Measurements from ENCODE around the gene GNPTAB. TPM values are rescaled to one million over a fixed set of nuclear protein-coding genes. Genes with fewer than 3 reads are reported as not detected.
"Not testable (repeated sequence)": the region's sequence is repeated elsewhere in the genome, so short reads cannot be mapped to it uniquely, and the experiment has no call there.

GNPTAB gene
- total RNA-seq, 2 experiments from 2014 or later: 57.4 to 68.7 TPM

DNA sequence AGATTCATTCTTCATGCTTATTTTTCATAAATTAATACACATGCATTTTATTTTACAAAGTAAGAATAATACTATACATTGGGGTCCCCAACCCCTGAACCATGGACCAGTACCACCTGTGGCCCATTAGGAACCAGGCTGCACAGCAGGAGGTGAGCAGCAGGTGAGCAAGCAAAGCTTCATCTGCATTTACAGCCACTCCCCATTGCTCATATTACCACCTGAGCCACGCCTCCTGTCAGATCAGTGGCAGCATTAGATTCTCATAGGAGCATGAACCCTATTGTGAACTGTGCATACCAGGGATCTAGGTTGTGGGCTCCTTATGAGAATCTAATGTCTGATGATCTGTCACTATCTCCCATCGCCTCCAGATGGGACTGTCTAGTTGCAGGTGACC is 30.9 kb upstream of the GNPTAB start:
- H3K4me1 Mint-ChIP-seq; POLR2A ChIA-PET; H3K27ac Mint-ChIP-seq; H3K36me3 Mint-ChIP-seq (ENCODE audit: low read depth); DNase-seq; H3K4me3 Mint-ChIP-seq; H3K27me3 Mint-ChIP-seq; H3K9me3 Mint-ChIP-seq: not testable (repeated sequence)
- CTCF ChIA-PET: interaction anchor here (2.7 kb wide), 1 partner anchor 10 kb away, joined by 6 read pairs; no protein-coding TSS in a partner anchor

DNA sequence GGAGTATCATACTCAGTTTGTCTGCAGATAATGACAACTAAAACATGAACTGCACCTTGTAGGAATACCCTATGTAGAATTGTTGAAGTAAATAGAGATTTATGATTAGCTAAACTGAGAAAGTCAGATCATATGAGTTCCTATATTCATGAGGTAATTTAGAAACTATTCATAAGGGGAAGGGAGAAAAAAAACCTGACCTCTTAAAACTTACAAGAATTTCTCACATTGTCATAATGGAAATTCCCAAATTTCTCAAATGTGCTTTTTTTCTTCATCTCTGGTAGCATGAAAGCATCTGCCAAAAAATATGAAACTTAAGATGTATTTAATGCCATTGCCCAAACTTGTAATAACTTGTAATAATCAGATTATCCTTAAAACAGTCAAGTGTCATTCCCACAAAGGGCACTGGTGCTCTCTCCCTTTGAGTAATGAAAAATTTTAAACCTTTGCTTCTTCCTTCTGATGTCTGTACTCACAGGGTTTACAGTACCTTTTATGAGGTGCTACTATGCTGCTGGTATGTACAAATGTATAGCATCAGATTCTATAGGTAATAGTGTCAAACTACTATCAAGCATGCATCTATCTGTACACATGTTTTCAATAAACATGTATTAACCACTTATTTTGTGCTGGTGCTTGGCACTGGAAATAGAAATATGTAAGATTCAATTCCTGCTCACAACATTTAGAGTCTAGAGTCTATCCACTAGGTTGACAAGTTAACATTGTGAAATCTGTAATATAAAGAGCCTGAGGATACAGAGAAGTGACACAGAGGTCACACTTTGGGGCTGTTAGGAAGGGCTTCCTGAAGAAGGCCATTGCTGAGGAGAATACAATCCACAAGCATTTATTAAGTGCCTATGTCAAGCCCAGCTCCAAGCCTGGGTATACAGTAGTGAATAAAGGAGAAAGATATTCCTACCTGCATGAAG is 29.2 kb upstream of the GNPTAB start:
- H3K4me3 Mint-ChIP-seq: no peak overlapping the region
- CTCF ChIA-PET: interaction anchor here (1.3 kb wide), 1 partner anchor 20 kb away, joined by 3 read pairs; no protein-coding TSS in a partner anchor
- no peak overlapping the region for H3K27ac Mint-ChIP-seq

DNA sequence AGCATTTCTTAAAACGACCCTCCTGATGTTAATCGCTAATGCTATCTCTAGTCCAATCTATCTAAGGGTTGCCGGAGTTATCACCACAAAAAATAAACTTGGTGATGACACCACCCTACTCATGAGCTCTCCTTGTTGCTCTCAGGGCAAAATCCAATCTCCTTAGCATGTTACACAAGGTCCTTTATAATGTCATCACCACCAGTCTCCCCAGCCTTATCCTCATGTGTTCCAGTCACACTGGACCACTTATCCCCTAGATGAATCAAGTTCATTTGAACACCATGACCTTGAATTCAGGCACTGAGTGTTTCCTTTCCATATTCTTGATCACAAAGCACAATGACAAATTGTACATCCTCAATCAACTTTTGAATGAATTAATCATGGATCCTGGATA is 27.6 kb upstream of the GNPTAB start:
- ChIA-PET CTCF (no interaction called here), POLR2A (no interaction called here)
- H3K4me3 Mint-ChIP-seq: no peak overlapping the region
- H3K36me3 Mint-ChIP-seq (ENCODE audit: low read depth): peaks cover 4% of the 10 kb centered on the region
- H3K9me3 Mint-ChIP-seq: peaks cover 2% of the 10 kb centered on the region
- no peak overlapping the region for H3K27ac Mint-ChIP-seq
- H3K27me3 Mint-ChIP-seq: no peaks in the 10 kb centered on the region
- no peak for DNase-seq
- H3K4me1 Mint-ChIP-seq: peaks cover 6% of the 10 kb centered on the region

More for the DNA sequence above, 29.2 kb upstream of the GNPTAB start:
- peaks cover 3% of the 10 kb centered on the region for H3K9me3 Mint-ChIP-seq
- peaks cover 4% of the 10 kb centered on the region for H3K36me3 Mint-ChIP-seq (ENCODE audit: low read depth)
- POLR2A ChIA-PET: no interaction called here
- peaks cover 4% of the 10 kb centered on the region for H3K4me1 Mint-ChIP-seq
- DNase-seq: no peak
- no peaks in the 10 kb centered on the region for H3K27me3 Mint-ChIP-seq

DNA sequence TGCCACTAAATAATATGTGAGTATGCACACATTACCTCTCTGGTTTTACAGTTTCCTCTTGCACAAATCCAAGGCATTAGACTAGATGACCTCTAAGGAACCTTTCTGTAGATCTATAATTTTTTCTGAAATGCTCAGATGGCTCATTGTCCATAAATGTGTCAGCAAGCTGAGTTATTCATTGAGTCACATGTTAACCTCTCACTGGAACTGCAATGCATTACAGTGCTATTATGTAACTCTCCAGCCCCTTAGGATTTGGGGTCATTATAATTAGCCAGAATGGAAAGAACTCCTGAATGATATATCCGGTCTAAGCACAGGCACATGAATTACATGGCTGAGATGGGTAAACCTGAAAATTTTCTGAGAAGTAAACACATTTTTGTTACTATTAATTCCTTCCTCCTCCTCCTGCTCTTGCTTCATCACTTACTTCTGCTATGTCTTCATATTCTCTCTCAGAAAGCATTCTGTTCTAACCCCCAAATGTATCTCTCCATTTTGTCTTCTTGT is 26.3 kb upstream of the GNPTAB start:
- POLR2A ChIA-PET: no interaction called here
- peaks cover 6% of the 10 kb centered on the region for H3K4me1 Mint-ChIP-seq
- H3K27ac Mint-ChIP-seq: no peak overlapping the region
- CTCF ChIA-PET: interaction anchor here (0.7 to 1.4 kb wide), 3 partner anchors 9 to 17 kb away, joined by 3 to 6 read pairs (median 3); no protein-coding TSS in a partner anchor
- DNase-seq: no peak
- H3K36me3 Mint-ChIP-seq (ENCODE audit: low read depth): peaks cover 4% of the 10 kb centered on the region
- H3K9me3 Mint-ChIP-seq: peaks cover 2% of the 10 kb centered on the region
- no peaks in the 10 kb centered on the region for H3K27me3 Mint-ChIP-seq
- H3K4me3 Mint-ChIP-seq: no peak overlapping the region

DNA sequence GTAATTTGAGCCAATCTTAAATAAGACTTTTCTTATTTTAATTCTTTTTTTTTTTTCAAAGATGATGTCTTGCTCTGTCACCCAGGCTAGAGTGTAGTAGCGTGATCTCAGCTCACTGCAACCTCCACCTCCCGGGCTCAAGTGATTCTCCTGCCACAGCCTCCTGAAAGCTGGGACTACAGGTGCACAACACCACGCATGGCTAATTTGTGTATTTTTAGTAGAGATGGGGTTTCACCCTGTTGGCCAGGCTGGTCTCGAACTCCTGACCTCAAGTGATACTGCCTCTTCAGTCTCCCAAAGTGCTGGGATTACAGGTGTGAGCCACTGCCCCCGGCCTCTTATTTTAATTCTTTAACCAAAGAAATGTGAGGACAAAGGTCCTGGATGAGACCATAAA is 25.9 kb upstream of the GNPTAB start:
- CTCF ChIA-PET: interaction anchor here (1.4 kb wide), 2 partner anchors 9 to 12 kb away, joined by 3 to 6 read pairs; no protein-coding TSS in a partner anchor
- POLR2A ChIA-PET: not testable (repeated sequence)

DNA sequence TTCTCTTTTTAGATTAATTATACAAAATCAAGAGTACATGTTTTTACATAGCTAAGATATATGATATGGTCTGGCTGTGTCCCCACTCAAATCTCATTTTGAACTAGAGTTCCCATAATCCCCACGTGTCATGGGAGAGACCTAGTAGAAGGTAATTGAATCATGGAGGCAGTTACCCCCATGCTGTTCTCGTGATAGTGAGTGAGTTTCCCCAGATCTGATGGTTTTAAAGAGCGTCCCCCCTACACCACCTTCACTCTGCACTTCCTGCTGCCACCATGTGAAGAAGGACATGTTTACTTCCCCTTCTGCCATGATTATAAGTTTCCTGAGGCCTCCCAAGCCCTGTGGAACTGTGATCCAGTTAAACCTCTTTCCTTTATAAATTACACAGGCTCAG is 25.2 kb upstream of the GNPTAB start:
- Mint-ChIP-seq H3K4me1 (peaks cover 6% of the 10 kb centered on the region), H3K27me3 (no peaks in the 10 kb centered on the region), H3K27ac (no peak overlapping the region), H3K9me3 (peaks cover 2% of the 10 kb centered on the region), H3K4me3 (no peak overlapping the region), H3K36me3 (ENCODE audit: low read depth) (peaks cover 4% of the 10 kb centered on the region)
- POLR2A ChIA-PET: no interaction called here
- CTCF ChIA-PET: interaction anchor here (1.4 to 1.7 kb wide), 3 partner anchors 10 to 16 kb away, joined by 3 to 6 read pairs (median 3); no protein-coding TSS in a partner anchor
- no peak for DNase-seq

More for the DNA sequence above, 25.9 kb upstream of the GNPTAB start:
- not testable (repeated sequence) for H3K27ac Mint-ChIP-seq; H3K4me3 Mint-ChIP-seq; DNase-seq; H3K36me3 Mint-ChIP-seq (ENCODE audit: low read depth); H3K27me3 Mint-ChIP-seq; H3K9me3 Mint-ChIP-seq; H3K4me1 Mint-ChIP-seq

DNA sequence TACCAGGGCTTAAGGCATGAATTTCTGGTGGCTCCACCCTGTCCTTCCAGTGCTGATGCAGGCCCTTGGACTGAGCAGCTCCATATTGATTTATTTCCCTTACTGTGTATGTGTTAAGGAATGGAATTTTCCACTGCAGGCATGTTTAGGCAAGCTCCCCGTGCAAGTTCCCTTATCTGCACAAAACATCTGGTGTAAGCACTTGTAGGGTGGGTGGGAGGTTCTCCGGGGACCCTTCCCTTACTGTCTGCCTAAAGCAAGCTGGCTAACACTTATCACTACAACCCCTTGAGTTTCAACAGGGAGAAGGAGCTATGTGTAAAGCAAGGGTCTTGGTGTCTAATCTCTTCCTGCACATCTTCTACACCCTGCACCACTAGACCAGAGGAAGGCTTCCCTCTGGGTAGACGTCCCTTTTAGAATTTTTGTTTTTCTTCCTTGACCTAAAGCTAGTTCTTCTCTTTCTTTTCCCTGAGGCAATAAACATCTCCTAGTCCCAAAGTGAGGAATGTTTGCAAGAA is 24.7 kb upstream of the GNPTAB start:
- H3K4me1 Mint-ChIP-seq: peaks cover 6% of the 10 kb centered on the region
- peaks cover 2% of the 10 kb centered on the region for H3K9me3 Mint-ChIP-seq
- H3K4me3 Mint-ChIP-seq: no peak overlapping the region
- CTCF ChIA-PET: interaction anchor here (1.0 to 1.7 kb wide), 3 partner anchors 8 to 15 kb away, joined by 3 to 5 read pairs (median 3); no protein-coding TSS in a partner anchor
- H3K27me3 Mint-ChIP-seq: no peaks in the 10 kb centered on the region
- peaks cover 4% of the 10 kb centered on the region for H3K36me3 Mint-ChIP-seq (ENCODE audit: low read depth)
- POLR2A ChIA-PET: no interaction called here
- no peak overlapping the region for H3K27ac Mint-ChIP-seq
- DNase-seq: no peak

DNA sequence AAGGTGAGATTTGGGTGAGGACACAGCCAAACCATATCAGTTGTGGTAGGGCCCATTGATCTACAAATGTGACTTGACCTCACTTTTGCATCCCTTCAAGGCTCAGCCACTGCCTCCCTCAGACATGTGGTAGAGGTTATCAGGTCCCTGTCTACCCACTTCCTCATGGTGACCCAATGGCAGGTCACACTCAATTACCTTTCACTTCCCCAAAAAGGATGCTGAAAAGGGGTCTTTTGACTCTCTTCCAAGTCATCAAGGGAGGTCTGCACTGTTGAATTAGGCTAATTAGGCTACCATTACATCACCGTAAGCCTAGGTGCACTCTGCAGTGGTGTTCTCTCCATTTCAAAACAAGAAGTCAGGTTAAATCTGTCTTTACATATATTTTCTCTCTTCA is 24.0 kb upstream of the GNPTAB start:
- Mint-ChIP-seq H3K36me3 (ENCODE audit: low read depth) (peaks cover 4% of the 10 kb centered on the region), H3K27ac (no peak overlapping the region), H3K9me3 (peaks cover 2% of the 10 kb centered on the region), H3K4me3 (no peak overlapping the region), H3K4me1 (peaks cover 6% of the 10 kb centered on the region), H3K27me3 (no peaks in the 10 kb centered on the region)
- ChIA-PET CTCF (interaction anchor here (0.6 to 1.7 kb wide), 3 partner anchors 9 to 15 kb away, joined by 3 to 5 read pairs (median 3); no protein-coding TSS in a partner anchor), POLR2A (no interaction called here)
- DNase-seq: no peak

DNA sequence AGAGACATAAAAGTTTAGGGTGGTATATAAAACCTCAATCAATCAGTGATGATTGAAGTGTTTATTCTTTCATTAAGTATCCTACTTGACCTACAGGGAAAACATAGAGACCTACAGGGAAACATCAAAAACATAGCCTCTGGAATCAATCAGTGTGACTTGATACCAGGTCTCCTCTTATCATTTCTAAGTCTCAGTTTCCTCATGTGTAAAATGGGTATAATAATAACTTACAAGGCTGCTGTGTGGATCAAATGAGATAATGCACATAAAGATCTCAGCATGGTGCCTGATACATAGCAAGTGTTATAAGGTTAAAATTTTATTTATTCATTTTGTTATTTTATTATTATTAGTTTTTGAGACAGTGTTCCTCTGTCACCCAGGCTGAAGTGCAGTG is 22.2 kb upstream of the GNPTAB start:
- Mint-ChIP-seq H3K27me3 (no peaks in the 10 kb centered on the region), H3K27ac (no peak overlapping the region), H3K9me3 (peaks cover 2% of the 10 kb centered on the region), H3K36me3 (ENCODE audit: low read depth) (peaks cover 4% of the 10 kb centered on the region), H3K4me1 (peaks cover 4% of the 10 kb centered on the region), H3K4me3 (no peak overlapping the region)
- ChIA-PET POLR2A (no interaction called here), CTCF (interaction anchor here (0.6 kb wide), 1 partner anchor 437 kb away, joined by 3 read pairs; no protein-coding TSS in a partner anchor)
- no peak for DNase-seq

DNA sequence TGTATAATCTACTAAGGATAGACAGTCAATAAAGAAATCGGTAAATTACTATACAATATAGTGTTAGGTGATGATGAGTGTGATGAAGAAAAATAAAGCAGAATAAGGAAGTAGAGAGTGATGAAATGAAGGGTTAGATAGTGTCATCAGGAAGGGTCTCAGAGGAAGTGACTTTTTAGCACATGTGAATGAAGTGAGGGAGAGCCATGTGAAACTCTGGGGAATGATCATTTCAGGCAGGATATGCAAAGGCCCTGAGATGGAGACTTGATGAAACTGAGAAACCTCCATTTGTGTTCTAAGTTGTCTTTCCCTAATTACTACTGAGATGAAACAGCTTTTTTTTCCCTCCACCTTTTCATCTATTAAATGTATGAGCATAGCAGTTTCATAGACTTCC is 19.4 kb upstream of the GNPTAB start:
- H3K4me1 Mint-ChIP-seq: peaks cover 4% of the 10 kb centered on the region
- no peak for DNase-seq
- H3K36me3 Mint-ChIP-seq (ENCODE audit: low read depth): no peaks in the 10 kb centered on the region
- no peaks in the 10 kb centered on the region for H3K27me3 Mint-ChIP-seq
- H3K9me3 Mint-ChIP-seq: no peaks in the 10 kb centered on the region
- ChIA-PET POLR2A (no interaction called here), CTCF (no interaction called here)
- H3K4me3 Mint-ChIP-seq: no peak overlapping the region
- H3K27ac Mint-ChIP-seq: no peak overlapping the region

DNA sequence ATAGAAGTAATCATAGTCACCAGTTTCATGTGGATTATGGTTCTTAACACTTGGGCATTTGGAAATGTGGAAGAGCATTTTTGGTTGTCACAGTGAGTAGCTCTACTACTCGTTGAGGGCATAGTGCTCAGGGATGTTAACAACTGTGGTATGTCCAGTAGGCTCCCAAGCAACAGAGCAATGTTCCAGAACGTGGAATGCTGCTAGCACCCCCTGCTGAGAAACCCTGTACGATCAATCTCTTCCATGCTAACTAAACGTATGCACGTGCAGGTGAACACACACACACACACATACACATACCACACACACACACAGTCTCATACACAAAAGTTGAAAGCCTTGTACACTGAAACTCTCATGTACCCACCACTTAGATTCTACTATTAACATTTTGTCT is 16.6 kb upstream of the GNPTAB start:
- Mint-ChIP-seq H3K36me3 (ENCODE audit: low read depth) (no peaks in the 10 kb centered on the region), H3K4me1 (no peaks in the 10 kb centered on the region), H3K27ac (no peak overlapping the region), H3K4me3 (no peak overlapping the region), H3K9me3 (no peaks in the 10 kb centered on the region), H3K27me3 (no peaks in the 10 kb centered on the region)
- ChIA-PET POLR2A (no interaction called here), CTCF (interaction anchor here (0.6 to 1.6 kb wide), 3 partner anchors 8 to 63 kb away, joined by 3 to 4 read pairs (median 3); partner anchors contain the start of gene GNPTAB)
- no peak for DNase-seq

DNA sequence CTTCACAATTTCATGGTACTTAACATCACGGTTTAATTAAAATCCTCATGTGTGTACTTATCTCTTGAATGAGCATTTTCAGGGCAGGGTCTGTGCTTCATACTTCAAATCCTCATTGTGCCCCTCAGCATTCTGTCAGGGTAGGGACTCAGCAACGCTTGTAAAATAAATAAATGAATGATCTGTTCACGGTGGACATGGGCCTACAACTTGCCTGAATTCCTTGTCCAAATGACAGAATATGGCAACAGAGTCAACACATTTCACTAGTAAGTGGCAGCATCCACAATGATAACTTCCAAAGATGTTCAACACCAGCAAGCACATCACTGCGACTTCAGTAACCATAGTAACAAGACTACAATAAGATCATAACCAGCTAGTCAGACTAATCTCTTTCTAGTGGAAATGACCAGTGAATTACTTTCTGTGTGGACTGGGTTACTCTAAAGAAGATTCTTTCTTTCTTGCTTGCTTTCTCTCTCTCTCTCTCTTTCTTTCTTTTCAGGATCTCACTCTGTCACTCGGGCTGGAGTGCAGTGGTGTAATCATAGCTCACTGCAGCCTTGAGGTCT is 14.5 kb upstream of the GNPTAB start:
- Mint-ChIP-seq H3K4me1 (no peaks in the 10 kb centered on the region), H3K27ac (no peak overlapping the region), H3K4me3 (no peak overlapping the region), H3K36me3 (ENCODE audit: low read depth) (no peaks in the 10 kb centered on the region), H3K27me3 (peaks cover 4% of the 10 kb centered on the region), H3K9me3 (no peaks in the 10 kb centered on the region)
- DNase-seq: no peak
- CTCF ChIA-PET: interaction anchor here (0.6 kb wide), 3 partner anchors 18 to 1568 kb away, joined by 3 to 7 read pairs (median 6); no protein-coding TSS in a partner anchor
- POLR2A ChIA-PET: no interaction called here

Measured in activated CD4-positive, alpha-beta T cell treated with anti-CD3 and anti-CD28 coated beads, Interleukin-2, amount 10 ng/mL, durations not matched to agents 7 days and 5 days (primary cell).